ENCODE measurements around the gene FPR2.
"Not testable (repeated sequence)": the region's sequence is repeated elsewhere in the genome, so short reads cannot be mapped to it uniquely, and the experiment has no call there.

Gene FPR2

DNA sequence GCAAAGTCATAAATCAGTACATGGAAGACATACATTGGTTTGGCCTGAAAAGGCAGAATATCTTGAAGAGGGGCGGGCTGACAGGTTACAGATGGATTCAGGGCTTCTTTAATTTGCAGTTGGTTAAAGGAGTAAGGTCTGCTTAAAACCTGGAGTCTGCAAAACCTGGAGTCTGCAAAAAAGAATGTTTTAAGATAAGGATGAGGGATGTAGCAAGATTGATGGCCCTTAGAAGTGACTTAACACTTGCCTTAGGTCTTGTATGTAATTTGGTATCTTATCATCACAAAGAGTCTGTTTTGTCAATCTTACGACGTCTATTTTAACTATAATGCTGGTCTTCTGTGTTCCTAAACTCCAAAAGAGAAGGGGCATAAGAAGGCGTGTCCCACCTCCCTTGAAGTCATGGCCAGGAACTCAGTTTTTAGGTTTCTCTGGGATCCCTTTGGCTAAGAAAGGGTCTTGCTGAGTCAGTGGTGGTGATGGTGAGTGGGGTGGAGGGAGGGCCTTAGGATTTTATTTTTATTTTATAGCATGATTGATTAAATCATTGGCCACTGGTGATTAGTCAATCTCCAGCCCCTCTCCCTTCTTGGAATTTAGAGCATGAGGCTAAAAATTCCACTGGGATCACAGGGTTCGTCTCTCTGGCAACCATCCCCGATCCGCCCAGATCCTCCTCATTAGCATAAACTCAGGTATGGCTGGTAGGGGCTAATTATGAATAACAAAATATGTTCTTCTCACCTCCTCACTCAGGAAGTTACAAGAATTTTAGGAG lies 27.0 kb upstream of the FPR2 start:
- H3K27me3 ChIP-seq (ENCODE audit: insufficient read depth, poor library complexity, severe bottlenecking): peaks cover 5% of the 10 kb centered on the region
- H3K36me3 ChIP-seq (ENCODE audit: low read depth): no peaks in the 10 kb centered on the region
- ATAC-seq (ENCODE audit: low read depth): no peak
- TF ChIP-seq, protein P1, sequence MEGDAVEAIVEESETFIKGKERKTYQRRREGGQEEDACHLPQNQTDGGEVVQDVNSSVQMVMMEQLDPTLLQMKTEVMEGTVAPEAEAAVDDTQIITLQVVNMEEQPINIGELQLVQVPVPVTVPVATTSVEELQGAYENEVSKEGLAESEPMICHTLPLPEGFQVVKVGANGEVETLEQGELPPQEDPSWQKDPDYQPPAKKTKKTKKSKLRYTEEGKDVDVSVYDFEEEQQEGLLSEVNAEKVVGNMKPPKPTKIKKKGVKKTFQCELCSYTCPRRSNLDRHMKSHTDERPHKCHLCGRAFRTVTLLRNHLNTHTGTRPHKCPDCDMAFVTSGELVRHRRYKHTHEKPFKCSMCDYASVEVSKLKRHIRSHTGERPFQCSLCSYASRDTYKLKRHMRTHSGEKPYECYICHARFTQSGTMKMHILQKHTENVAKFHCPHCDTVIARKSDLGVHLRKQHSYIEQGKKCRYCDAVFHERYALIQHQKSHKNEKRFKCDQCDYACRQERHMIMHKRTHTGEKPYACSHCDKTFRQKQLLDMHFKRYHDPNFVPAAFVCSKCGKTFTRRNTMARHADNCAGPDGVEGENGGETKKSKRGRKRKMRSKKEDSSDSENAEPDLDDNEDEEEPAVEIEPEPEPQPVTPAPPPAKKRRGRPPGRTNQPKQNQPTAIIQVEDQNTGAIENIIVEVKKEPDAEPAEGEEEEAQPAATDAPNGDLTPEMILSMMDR (IDR thresholded peaks at IDR 0.05; ENCODE audit: poor library complexity, severe bottlenecking): no peak
- DNase-seq (ENCODE audit: low spot score): no peak
- H3K4me3 ChIP-seq (ENCODE audit: severe bottlenecking): no peak overlapping the region
- no peak overlapping the region for H3K27ac ChIP-seq (ENCODE audit: poor library complexity, severe bottlenecking)
- no peaks in the 10 kb centered on the region for H3K4me1 ChIP-seq (ENCODE audit: insufficient read depth, poor library complexity, severe bottlenecking)
- H3K9me3 ChIP-seq (ENCODE audit: severe bottlenecking): no peaks in the 10 kb centered on the region

GRCh38 chr19:51735759-51736449 lies 25.1 kb upstream of the FPR2 start:
- no peak overlapping the region for H3K27ac ChIP-seq (ENCODE audit: poor library complexity, severe bottlenecking)
- no peaks in the 10 kb centered on the region for H3K9me3 ChIP-seq (ENCODE audit: severe bottlenecking)
- no peaks in the 10 kb centered on the region for H3K4me1 ChIP-seq (ENCODE audit: insufficient read depth, poor library complexity, severe bottlenecking)
- ATAC-seq (ENCODE audit: low read depth) (no peak), DNase-seq (ENCODE audit: low spot score) (no peak)
- no peaks in the 10 kb centered on the region for H3K36me3 ChIP-seq (ENCODE audit: low read depth)
- H3K27me3 ChIP-seq (ENCODE audit: insufficient read depth, poor library complexity, severe bottlenecking): peaks cover 5% of the 10 kb centered on the region
- TF ChIP-seq, protein P1 (IDR thresholded peaks at IDR 0.05; ENCODE audit: poor library complexity, severe bottlenecking): no peak
- no peak overlapping the region for H3K4me3 ChIP-seq (ENCODE audit: severe bottlenecking)

- ATAC-seq (ENCODE audit: low read depth) (no peak), DNase-seq (ENCODE audit: low spot score) (no peak)
- Histone ChIP-seq H3K9me3 (ENCODE audit: severe bottlenecking) (no peaks in the 10 kb centered on the region), H3K36me3 (ENCODE audit: low read depth) (no peaks in the 10 kb centered on the region), H3K4me3 (ENCODE audit: severe bottlenecking) (no peak overlapping the region), H3K27ac (ENCODE audit: poor library complexity, severe bottlenecking) (no peak overlapping the region), H3K27me3 (ENCODE audit: insufficient read depth, poor library complexity, severe bottlenecking) (peaks cover 5% of the 10 kb centered on the region), H3K4me1 (ENCODE audit: insufficient read depth, poor library complexity, severe bottlenecking) (no peaks in the 10 kb centered on the region)
- TF ChIP-seq, protein P1 (IDR thresholded peaks at IDR 0.05; ENCODE audit: poor library complexity, severe bottlenecking): no peak
Measured at GRCh38 chr19:51737389-51737788, 23.6 kb upstream of the FPR2 start.

DNA sequence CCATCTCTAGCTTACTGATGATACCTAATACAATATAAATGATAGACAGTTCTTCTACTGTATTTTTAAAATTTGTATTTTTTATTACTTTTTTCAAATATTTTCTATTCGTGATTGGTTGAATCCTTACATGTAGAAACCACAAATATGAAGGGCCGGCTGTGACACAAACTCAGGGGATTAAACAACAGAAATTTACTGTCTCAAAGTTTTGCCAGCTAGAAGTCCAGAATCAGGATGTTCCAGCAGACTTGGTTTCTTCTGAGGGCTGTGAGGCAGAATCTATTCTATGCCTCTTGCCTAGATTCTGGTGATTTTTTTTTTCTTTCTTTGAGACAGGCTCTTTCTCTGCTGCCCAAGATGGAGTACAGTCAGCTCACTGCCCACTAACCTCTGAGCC lies 23.1 kb upstream of the FPR2 start:
- Histone ChIP-seq H3K36me3 (ENCODE audit: low read depth) (no peaks in the 10 kb centered on the region), H3K27me3 (ENCODE audit: insufficient read depth, poor library complexity, severe bottlenecking) (peaks cover 5% of the 10 kb centered on the region), H3K4me1 (ENCODE audit: insufficient read depth, poor library complexity, severe bottlenecking) (no peaks in the 10 kb centered on the region), H3K4me3 (ENCODE audit: severe bottlenecking) (no peak overlapping the region), H3K9me3 (ENCODE audit: severe bottlenecking) (no peaks in the 10 kb centered on the region), H3K27ac (ENCODE audit: poor library complexity, severe bottlenecking) (no peak overlapping the region)
- TF ChIP-seq, protein P1 (IDR thresholded peaks at IDR 0.05; ENCODE audit: poor library complexity, severe bottlenecking): no peak
- no peak for ATAC-seq (ENCODE audit: low read depth)
- DNase-seq (ENCODE audit: low spot score): no peak

DNA sequence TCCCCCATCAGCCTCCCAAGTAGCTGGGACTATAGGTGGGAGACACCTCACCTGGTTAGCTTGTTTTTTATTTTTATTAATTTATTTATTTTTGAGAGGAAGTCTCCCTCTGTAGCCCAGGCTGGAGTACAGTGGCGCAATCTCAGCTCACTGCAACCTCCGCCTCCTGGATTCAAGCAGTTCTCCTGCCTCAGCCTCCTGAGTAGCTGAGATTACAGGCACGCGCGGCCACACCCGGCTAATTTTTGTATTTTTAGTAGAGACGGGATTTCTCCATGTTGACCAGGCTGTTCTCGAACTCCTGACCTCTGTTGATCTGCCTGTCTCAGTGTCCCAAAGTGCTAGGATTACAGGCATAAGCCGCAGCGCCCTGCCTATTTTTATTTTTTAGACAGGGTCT lies 22.5 kb upstream of the FPR2 start:
- not testable (repeated sequence) for ATAC-seq (ENCODE audit: low read depth); H3K36me3 ChIP-seq (ENCODE audit: low read depth); H3K4me1 ChIP-seq (ENCODE audit: insufficient read depth, poor library complexity, severe bottlenecking); H3K27me3 ChIP-seq (ENCODE audit: insufficient read depth, poor library complexity, severe bottlenecking); H3K9me3 ChIP-seq (ENCODE audit: severe bottlenecking); H3K27ac ChIP-seq (ENCODE audit: poor library complexity, severe bottlenecking); H3K4me3 ChIP-seq (ENCODE audit: severe bottlenecking); DNase-seq (ENCODE audit: low spot score)

All from RWPE2 (cell line).